Panc1 (cell line): Measurements from ENCODE around the gene SELL.

Source experiments
- POLR2AphosphoS5 ChIP-seq: IDR thresholded peaks from 2 replicates; pipeline ENCODE4 v1.6.1; 2012; ENCODE audit warnings: mild to moderate bottlenecking, low read depth, low read length, moderate library complexity
- TF ChIP-seq, protein P1 (sequence below): fragments of 450-650 bp; IDR thresholded peaks from 2 replicates; pipeline ENCODE4 v1.5.1; 2017; ENCODE audit warnings: mild to moderate bottlenecking

DNA sequence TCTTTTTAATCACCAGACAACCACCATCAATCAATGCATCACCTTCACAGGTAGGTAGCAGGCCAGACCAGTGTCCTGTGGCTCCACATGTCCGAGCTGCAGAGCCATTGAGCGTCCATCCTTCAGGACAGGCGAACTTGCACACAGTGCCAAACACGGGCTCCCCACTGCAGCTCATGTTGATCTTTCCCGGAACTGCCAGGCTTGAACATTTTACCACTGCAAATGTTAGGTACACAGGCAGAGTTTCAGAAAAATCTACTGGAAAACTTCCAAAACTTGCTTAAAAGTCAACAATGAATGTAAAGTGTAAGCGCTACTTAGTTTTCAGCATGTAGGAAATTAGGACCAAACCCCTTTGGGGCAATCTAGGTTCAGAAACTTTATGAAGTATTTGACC lies 15.9 kb upstream of the SELL start:
- TF ChIP-seq, protein P1, sequence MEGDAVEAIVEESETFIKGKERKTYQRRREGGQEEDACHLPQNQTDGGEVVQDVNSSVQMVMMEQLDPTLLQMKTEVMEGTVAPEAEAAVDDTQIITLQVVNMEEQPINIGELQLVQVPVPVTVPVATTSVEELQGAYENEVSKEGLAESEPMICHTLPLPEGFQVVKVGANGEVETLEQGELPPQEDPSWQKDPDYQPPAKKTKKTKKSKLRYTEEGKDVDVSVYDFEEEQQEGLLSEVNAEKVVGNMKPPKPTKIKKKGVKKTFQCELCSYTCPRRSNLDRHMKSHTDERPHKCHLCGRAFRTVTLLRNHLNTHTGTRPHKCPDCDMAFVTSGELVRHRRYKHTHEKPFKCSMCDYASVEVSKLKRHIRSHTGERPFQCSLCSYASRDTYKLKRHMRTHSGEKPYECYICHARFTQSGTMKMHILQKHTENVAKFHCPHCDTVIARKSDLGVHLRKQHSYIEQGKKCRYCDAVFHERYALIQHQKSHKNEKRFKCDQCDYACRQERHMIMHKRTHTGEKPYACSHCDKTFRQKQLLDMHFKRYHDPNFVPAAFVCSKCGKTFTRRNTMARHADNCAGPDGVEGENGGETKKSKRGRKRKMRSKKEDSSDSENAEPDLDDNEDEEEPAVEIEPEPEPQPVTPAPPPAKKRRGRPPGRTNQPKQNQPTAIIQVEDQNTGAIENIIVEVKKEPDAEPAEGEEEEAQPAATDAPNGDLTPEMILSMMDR: no peak
- no peak for TF ChIP-seq POLR2AphosphoS5
